ENCODE results near the gene PMIS2. TPM values are rescaled to one million over a fixed set of nuclear protein-coding genes. Genes with fewer than 3 reads are reported as not detected.

The PMIS2 gene
- total RNA-seq, 1 donor from 2014 or later, result not detected

- Histone ChIP-seq H3K9me3 (ENCODE audit: control insufficient read depth in 3 of 3, low read length in 3 of 3) (peaks cover 0 to 2% (median 0%) of the 10 kb centered on the region in 3 donors), H3K4me3 (ENCODE audit: low read length in 3 of 3) (no peak overlapping the region), H3K4me1 (ENCODE audit: control insufficient read depth in 3 of 3, insufficient read depth in 3 of 3, low read length in 3 of 3) (peaks cover 6 to 7% (median 6%) of the 10 kb centered on the region in 3 donors), H3K9ac (ENCODE audit: low read depth in 1 of 3, low read length in 3 of 3) (no peak overlapping the region), H3K36me3 (ENCODE audit: control insufficient read depth in 3 of 3, insufficient read depth in 3 of 3, low read length in 3 of 3) (no peaks in the 10 kb centered on the region), H3K27ac (ENCODE audit: low read depth, low read length) (no peak overlapping the region), H3K27me3 (ENCODE audit: control insufficient read depth in 3 of 3, insufficient read depth in 3 of 3, low read length in 3 of 3) (peaks cover 0 to 2% (median 0%) of the 10 kb centered on the region in 3 donors)
Measured at GRCh38 chr19:35607661-35608060, 21.7 kb downstream of the PMIS2 start.

DNA sequence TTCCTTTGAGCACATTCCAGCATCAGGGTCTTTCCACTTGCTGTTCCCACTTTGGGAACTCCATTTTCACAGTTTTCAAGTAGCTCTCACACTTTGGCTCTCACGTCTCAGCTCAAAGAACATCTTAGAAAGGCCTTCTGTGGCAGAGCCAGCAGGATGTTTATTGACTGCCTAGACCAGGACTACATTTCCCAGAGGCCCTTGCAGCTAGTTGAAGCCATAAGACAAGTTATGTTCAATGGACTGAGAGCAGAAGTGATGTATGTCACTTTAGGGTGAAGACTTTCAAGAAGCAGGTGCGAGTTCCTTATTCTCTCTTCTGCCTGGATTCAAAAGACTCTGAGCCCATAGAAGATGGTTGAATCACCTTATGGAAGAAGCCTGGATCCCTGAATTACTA is 22.3 kb downstream of the PMIS2 start:
- Histone ChIP-seq H3K4me3 (ENCODE audit: low read length in 3 of 3) (no peak overlapping the region), H3K27me3 (ENCODE audit: control insufficient read depth in 3 of 3, insufficient read depth in 3 of 3, low read length in 3 of 3) (peaks cover 0 to 2% (median 0%) of the 10 kb centered on the region in 3 donors), H3K9me3 (ENCODE audit: control insufficient read depth in 3 of 3, low read length in 3 of 3) (peaks cover 0 to 2% (median 0%) of the 10 kb centered on the region in 3 donors), H3K36me3 (ENCODE audit: control insufficient read depth in 3 of 3, insufficient read depth in 3 of 3, low read length in 3 of 3) (no peaks in the 10 kb centered on the region), H3K9ac (ENCODE audit: low read depth in 1 of 3, low read length in 3 of 3) (no peak overlapping the region), H3K27ac (ENCODE audit: low read depth, low read length) (no peak overlapping the region), H3K4me1 (ENCODE audit: control insufficient read depth in 3 of 3, insufficient read depth in 3 of 3, low read length in 3 of 3) (peaks cover 11 to 13% (median 12%) of the 10 kb centered on the region in 3 donors)

DNA sequence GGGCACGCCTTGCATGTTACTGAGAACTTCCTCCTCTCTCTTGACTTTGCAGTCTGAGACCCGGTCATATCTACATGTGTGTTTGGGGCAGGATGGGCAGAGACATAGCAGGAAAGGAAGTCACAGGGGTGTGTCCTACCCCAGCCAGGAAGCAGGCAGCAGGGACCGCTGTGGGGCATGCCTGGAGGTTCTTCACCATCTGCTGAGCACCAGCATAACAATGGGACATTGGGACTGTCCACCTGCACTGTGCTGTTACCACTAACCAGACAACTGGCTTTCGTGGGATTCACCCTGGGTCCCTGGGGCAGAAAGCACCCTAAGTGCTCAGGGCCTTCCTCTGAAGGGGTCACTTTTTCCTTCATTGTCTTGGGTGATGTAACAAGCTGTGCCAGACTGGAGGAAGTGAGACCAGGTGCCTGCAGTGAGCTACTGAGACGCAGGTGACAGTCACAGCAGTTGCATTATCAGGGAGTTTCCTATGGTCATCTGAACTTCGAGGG is 23.9 kb downstream of the PMIS2 start:
- H3K9me3 ChIP-seq (ENCODE audit: control insufficient read depth in 3 of 3, low read length in 3 of 3), result peaks cover 0 to 2% (median 0%) of the 10 kb centered on the region in 3 donors
- peaks cover 0 to 2% (median 0%) of the 10 kb centered on the region in 3 donors for H3K36me3 ChIP-seq (ENCODE audit: control insufficient read depth in 3 of 3, insufficient read depth in 3 of 3, low read length in 3 of 3)
- H3K4me1 ChIP-seq (ENCODE audit: control insufficient read depth in 3 of 3, insufficient read depth in 3 of 3, low read length in 3 of 3), result peaks cover 11 to 16% (median 14%) of the 10 kb centered on the region in 3 donors
- H3K4me3 ChIP-seq (ENCODE audit: low read length in 3 of 3), result no peak overlapping the region
- no peak overlapping the region for H3K27ac ChIP-seq (ENCODE audit: low read depth, low read length)
- peaks cover 0 to under 1% (median 0%) of the 10 kb centered on the region in 3 donors for H3K27me3 ChIP-seq (ENCODE audit: control insufficient read depth in 3 of 3, insufficient read depth in 3 of 3, low read length in 3 of 3)
- no peak overlapping the region for H3K9ac ChIP-seq (ENCODE audit: low read depth in 1 of 3, low read length in 3 of 3)

DNA sequence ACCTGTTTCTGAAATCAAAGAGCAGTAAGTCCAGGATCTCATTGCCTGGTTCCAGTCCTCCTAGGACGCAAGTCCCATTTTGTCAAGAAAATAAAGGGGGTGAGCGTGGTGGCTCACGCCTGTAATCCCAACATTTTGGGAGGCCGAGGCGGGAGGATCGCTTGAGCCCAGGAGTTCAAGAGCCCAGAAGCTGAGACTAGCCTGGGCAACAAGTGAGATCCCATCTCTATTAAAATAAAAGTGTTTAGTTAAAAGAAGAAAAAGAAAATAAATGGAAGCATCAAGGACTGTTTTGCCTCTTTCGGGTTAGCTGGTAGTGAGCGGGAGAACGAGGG is 26.2 kb downstream of the PMIS2 start:
- Histone ChIP-seq H3K27ac (ENCODE audit: low read depth, low read length) (no peak overlapping the region), H3K27me3 (ENCODE audit: control insufficient read depth in 3 of 3, insufficient read depth in 3 of 3, low read length in 3 of 3) (no peaks in the 10 kb centered on the region), H3K9ac (ENCODE audit: low read depth in 1 of 3, low read length in 3 of 3) (peak overlapping the region; percentile 72 to 93 (median 87))

DNA sequence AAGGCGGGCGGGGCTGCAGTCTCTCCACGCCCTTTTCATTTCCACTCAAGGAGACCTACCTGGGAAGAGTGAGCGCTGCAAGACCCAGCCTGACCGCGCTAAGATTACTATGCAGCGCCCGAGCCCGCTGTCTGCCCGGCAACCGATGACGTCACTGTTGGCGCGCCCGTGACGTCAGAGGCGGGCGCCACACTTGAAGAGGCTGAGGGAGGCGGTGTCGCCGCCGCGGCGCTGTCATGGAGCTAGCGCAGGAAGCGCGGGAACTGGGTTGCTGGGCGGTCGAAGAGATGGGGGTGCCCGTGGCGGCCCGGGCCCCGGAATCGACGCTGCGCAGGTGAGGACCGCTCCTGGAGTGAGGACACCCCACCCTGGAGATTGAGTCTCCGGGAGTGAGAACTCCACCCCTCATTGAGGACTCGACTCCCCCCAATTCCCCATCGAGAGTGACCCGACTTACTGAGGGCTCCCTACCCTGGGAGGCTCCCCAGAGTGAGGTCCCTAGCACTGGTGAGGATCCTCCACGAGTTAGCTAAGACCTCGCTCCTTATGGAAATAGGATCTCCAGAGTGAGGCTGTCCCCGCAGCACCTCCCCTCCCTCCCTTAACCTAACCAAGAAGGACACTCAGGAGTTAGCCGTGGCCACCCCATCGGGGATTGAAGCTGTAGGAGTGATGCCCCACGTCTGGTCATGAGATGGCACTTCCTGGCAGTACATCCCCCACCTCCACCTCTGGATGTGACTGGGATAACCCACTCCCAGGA is 26.8 kb downstream of the PMIS2 start, which contains the start of gene HAUS5:
TSS of gene HAUS5 (plus strand) at position 177 of the 763 bp plus-strand sequence. CDS start at position 237, 60 bp downstream.
- peak within 1 kb of the TSS; percentile 14 for H3K27ac ChIP-seq (ENCODE audit: low read depth, low read length)
- H3K36me3 ChIP-seq (ENCODE audit: control insufficient read depth in 3 of 3, insufficient read depth in 3 of 3, low read length in 3 of 3), result peaks cover 4 to 12% (median 8%) of the 10 kb centered on the region in 3 donors
- H3K4me1 ChIP-seq (ENCODE audit: control insufficient read depth in 3 of 3, insufficient read depth in 3 of 3, low read length in 3 of 3), result peaks cover 11 to 16% (median 14%) of the 10 kb centered on the region in 3 donors
- peak within 1 kb of the TSS; percentile 87 to 93 (median 88) for H3K9ac ChIP-seq (ENCODE audit: low read depth in 1 of 3, low read length in 3 of 3)
- peaks cover 0 to 2% (median 0%) of the 10 kb centered on the region in 3 donors for H3K9me3 ChIP-seq (ENCODE audit: control insufficient read depth in 3 of 3, low read length in 3 of 3)
- peak within 1 kb of the TSS; percentile 74 to 94 (median 88) for H3K4me3 ChIP-seq (ENCODE audit: low read length in 3 of 3)
- no peaks in the 10 kb centered on the region for H3K27me3 ChIP-seq (ENCODE audit: control insufficient read depth in 3 of 3, insufficient read depth in 3 of 3, low read length in 3 of 3)

More for the DNA sequence above, 26.2 kb downstream of the PMIS2 start:
- Histone ChIP-seq H3K9me3 (ENCODE audit: control insufficient read depth in 3 of 3, low read length in 3 of 3) (peaks cover 0 to 2% (median 0%) of the 10 kb centered on the region in 3 donors), H3K36me3 (ENCODE audit: control insufficient read depth in 3 of 3, insufficient read depth in 3 of 3, low read length in 3 of 3) (peaks cover 0 to 12% (median 4%) of the 10 kb centered on the region in 3 donors), H3K4me1 (ENCODE audit: control insufficient read depth in 3 of 3, insufficient read depth in 3 of 3, low read length in 3 of 3) (peaks cover 11 to 16% (median 14%) of the 10 kb centered on the region in 3 donors), H3K4me3 (ENCODE audit: low read length in 3 of 3) (peak overlapping the region; percentile 74 to 94 (median 88))

DNA sequence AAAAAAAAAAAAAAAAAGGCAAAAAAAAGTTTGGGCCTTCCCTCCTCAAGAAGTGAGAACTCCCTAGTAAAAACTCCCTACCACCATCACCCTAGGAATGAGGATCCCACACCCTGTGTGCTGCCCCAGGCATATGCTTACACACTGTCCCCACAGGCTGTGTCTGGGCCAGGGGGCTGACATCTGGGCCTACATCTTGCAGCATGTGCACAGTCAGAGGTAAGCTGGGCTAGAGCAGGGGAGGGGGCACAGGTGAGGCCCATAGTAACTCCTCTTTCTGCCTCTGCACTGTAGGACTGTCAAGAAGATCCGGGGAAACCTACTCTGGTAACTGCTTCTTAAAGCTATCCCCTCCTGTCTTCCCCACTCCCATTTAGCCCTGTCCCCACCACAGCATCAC is 27.6 kb downstream of the PMIS2 start:
- no peak overlapping the region for H3K4me3 ChIP-seq (ENCODE audit: low read length in 3 of 3)

GRCh38 chr19:35615036-35615435 is 29.1 kb downstream of the PMIS2 start:
- peaks cover 11 to 16% (median 14%) of the 10 kb centered on the region in 3 donors for H3K4me1 ChIP-seq (ENCODE audit: control insufficient read depth in 3 of 3, insufficient read depth in 3 of 3, low read length in 3 of 3)
- H3K36me3 ChIP-seq (ENCODE audit: control insufficient read depth in 3 of 3, insufficient read depth in 3 of 3, low read length in 3 of 3), result peaks cover 6 to 16% (median 9%) of the 10 kb centered on the region in 3 donors

More for the DNA sequence above, 27.6 kb downstream of the PMIS2 start:
- Histone ChIP-seq H3K4me1 (ENCODE audit: control insufficient read depth in 3 of 3, insufficient read depth in 3 of 3, low read length in 3 of 3) (peaks cover 11 to 16% (median 14%) of the 10 kb centered on the region in 3 donors), H3K9ac (ENCODE audit: low read depth in 1 of 3, low read length in 3 of 3) (peak overlapping the region in 1 of 3 donors; percentile 16), H3K36me3 (ENCODE audit: control insufficient read depth in 3 of 3, insufficient read depth in 3 of 3, low read length in 3 of 3) (peaks cover 6 to 12% (median 9%) of the 10 kb centered on the region in 3 donors), H3K9me3 (ENCODE audit: control insufficient read depth in 3 of 3, low read length in 3 of 3) (no peaks in the 10 kb centered on the region), H3K27me3 (ENCODE audit: control insufficient read depth in 3 of 3, insufficient read depth in 3 of 3, low read length in 3 of 3) (no peaks in the 10 kb centered on the region), H3K27ac (ENCODE audit: low read depth, low read length) (no peak overlapping the region)

DNA sequence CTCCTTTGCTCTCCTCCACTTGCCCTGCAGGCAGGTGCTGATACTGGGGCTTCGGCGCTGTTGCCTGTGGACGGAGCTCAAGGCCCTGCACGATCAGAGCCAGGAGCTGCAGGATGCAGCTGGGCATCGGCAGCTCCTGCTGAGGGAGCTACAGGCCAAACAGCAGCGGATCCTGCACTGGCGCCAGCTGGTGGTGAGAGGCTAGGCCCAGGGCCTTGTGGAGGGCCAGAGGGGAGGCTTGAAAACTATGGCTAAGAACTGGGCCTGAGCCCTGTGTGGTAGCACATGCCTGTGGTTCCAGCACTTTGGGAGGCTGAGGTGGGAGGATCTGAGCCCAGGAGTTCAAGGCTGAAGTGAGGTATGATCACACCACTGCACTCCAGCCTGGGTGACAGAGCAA is 32.9 kb downstream of the PMIS2 start:
- Histone ChIP-seq H3K9me3 (ENCODE audit: control insufficient read depth in 3 of 3, low read length in 3 of 3) (no peaks in the 10 kb centered on the region), H3K36me3 (ENCODE audit: control insufficient read depth in 3 of 3, insufficient read depth in 3 of 3, low read length in 3 of 3) (peaks cover 13 to 23% (median 14%) of the 10 kb centered on the region in 3 donors), H3K27me3 (ENCODE audit: control insufficient read depth in 3 of 3, insufficient read depth in 3 of 3, low read length in 3 of 3) (no peaks in the 10 kb centered on the region), H3K9ac (ENCODE audit: low read depth in 1 of 3, low read length in 3 of 3) (no peak overlapping the region), H3K4me3 (ENCODE audit: low read length in 3 of 3) (no peak overlapping the region), H3K27ac (ENCODE audit: low read depth, low read length) (no peak overlapping the region), H3K4me1 (ENCODE audit: control insufficient read depth in 3 of 3, insufficient read depth in 3 of 3, low read length in 3 of 3) (no peaks in the 10 kb centered on the region)

More at GRCh38 chr19:35615036-35615435, 29.1 kb downstream of the PMIS2 start:
- Histone ChIP-seq H3K27me3 (ENCODE audit: control insufficient read depth in 3 of 3, insufficient read depth in 3 of 3, low read length in 3 of 3) (no peaks in the 10 kb centered on the region), H3K4me3 (ENCODE audit: low read length in 3 of 3) (no peak overlapping the region), H3K9me3 (ENCODE audit: control insufficient read depth in 3 of 3, low read length in 3 of 3) (no peaks in the 10 kb centered on the region), H3K9ac (ENCODE audit: low read depth in 1 of 3, low read length in 3 of 3) (no peak overlapping the region), H3K27ac (ENCODE audit: low read depth, low read length) (no peak overlapping the region)

- no peaks in the 10 kb centered on the region for H3K27me3 ChIP-seq (ENCODE audit: control insufficient read depth in 3 of 3, insufficient read depth in 3 of 3, low read length in 3 of 3)
- H3K4me1 ChIP-seq (ENCODE audit: control insufficient read depth in 3 of 3, insufficient read depth in 3 of 3, low read length in 3 of 3), result no peaks in the 10 kb centered on the region
- H3K4me3 ChIP-seq (ENCODE audit: low read length in 3 of 3), result no peak overlapping the region
- peaks cover 13 to 23% (median 14%) of the 10 kb centered on the region in 3 donors for H3K36me3 ChIP-seq (ENCODE audit: control insufficient read depth in 3 of 3, insufficient read depth in 3 of 3, low read length in 3 of 3)
- H3K27ac ChIP-seq (ENCODE audit: low read depth, low read length), result no peak overlapping the region
- no peak overlapping the region for H3K9ac ChIP-seq (ENCODE audit: low read depth in 1 of 3, low read length in 3 of 3)
- H3K9me3 ChIP-seq (ENCODE audit: control insufficient read depth in 3 of 3, low read length in 3 of 3), result no peaks in the 10 kb centered on the region
Measured at GRCh38 chr19:35619290-35619923, 33.4 kb downstream of the PMIS2 start.
